SK-N-SH (cell line): ENCODE data around the gene ZNF445. TPM values are rescaled to one million over a fixed set of nuclear protein-coding genes. Genes with fewer than 3 reads are reported as not detected.

Experiments used
- CTCF ChIA-PET: fragments of 300-600, 350-600 bp; formaldehyde crosslinking; extraction: SDS; loops from one replicate; lab custom pipeline; 2021; lab: Yijun Ruan, JAX
- POLR2A ChIA-PET: fragments of 350-600 bp; sonication (Branson Sonifier 250); formaldehyde crosslinking; extraction: SDS; loops from one replicate; lab custom pipeline; 2020; ENCODE audit warnings: antibody characterized with exemption, inconsistent platforms; lab: Yijun Ruan, JAX
- DNase-seq: peaks from one replicate; pipeline ENCODE4 v3.0.0; 2012
- H2AFZ ChIP-seq: fragments of 200-600 bp; sonication (generic); 2 replicates; pipeline ENCODE4 v1.8.1; 2016; ENCODE audit warnings: antibody characterized with exemption, mild to moderate bottlenecking, low read depth
- H3F3A ChIP-seq: fragments of 200-600 bp; sonication (generic); replicated peaks from 2 replicates; pipeline ENCODE3; 2016; ENCODE audit warnings: antibody characterized with exemption, mild to moderate bottlenecking; ENCODE audit not compliant: insufficient read depth
- H3K27ac ChIP-seq, 2 experiments: fragments of 200-500 bp in 1 of 2; fragments of 200-600 bp in 1 of 2; sonication (Bioruptor generic) in 1 of 2; sonication (generic), shearing (Covaris generic) in 1 of 2; 2 replicates each; pipeline versions ENCODE4 v1.5.1 to v1.6.1; 2014 to 2016; ENCODE audit warnings: low read depth in 2 of 2, inconsistent platforms in 1 of 2, low read length in 1 of 2, mild to moderate bottlenecking in 1 of 2, mixed read lengths in 1 of 2
- H3K27me3 ChIP-seq: fragments of 200-600 bp; sonication (generic), shearing (Covaris generic); 2 replicates; pipeline ENCODE4 v1.6.1; 2016; ENCODE audit warnings: mixed run types; ENCODE audit not compliant: insufficient read depth
- H3K36me3 ChIP-seq, 2 experiments: fragments of 200-500 bp in 1 of 2; fragments of 200-600 bp in 1 of 2; sonication (Bioruptor generic) in 1 of 2; sonication (generic) in 1 of 2; replicated peaks in 1 of 2; 2 replicates each; pipeline versions ENCODE3 to v1.5.1; 2014 to 2016; ENCODE audit warnings: low read length in 1 of 2, mild to moderate bottlenecking in 1 of 2; ENCODE audit not compliant: insufficient read depth in 2 of 2, control insufficient read depth in 1 of 2
- H3K4me1 ChIP-seq, 2 experiments: fragments of 200-500 bp in 1 of 2; fragments of 200-600 bp in 1 of 2; sonication (Bioruptor generic) in 1 of 2; sonication (generic), shearing (Covaris generic) in 1 of 2; 2 replicates each; pipeline versions ENCODE4 v1.5.1 to v1.6.1; 2014 to 2016; ENCODE audit warnings: low read depth in 1 of 2, low read length in 1 of 2, mixed run types in 1 of 2; ENCODE audit not compliant: insufficient read depth in 2 of 2, control insufficient read depth in 1 of 2
- H3K4me2 ChIP-seq: fragments of 200-600 bp; sonication (generic), shearing (Covaris generic); 2 replicates; pipeline ENCODE4 v1.6.1; 2017; ENCODE audit warnings: mixed run types
- H3K4me3 ChIP-seq, 2 experiments: fragments of 200-500 bp in 1 of 2; fragments of 200-600 bp in 1 of 2; sonication (Bioruptor generic) in 1 of 2; sonication (generic), shearing (Covaris generic) in 1 of 2; 2 replicates each; pipeline versions ENCODE4 v1.5.1 to v1.8.1; 2014 to 2016; ENCODE audit warnings: low read depth in 2 of 2, inconsistent platforms in 1 of 2, low read length in 1 of 2, mild to moderate bottlenecking in 1 of 2, mixed read lengths in 1 of 2, moderate library complexity in 1 of 2
- H3K79me2 ChIP-seq: fragments of 200-600 bp; sonication (generic); 2 replicates; pipeline ENCODE4 v1.8.1; 2017; ENCODE audit warnings: mild to moderate bottlenecking; ENCODE audit not compliant: insufficient read depth
- H3K9ac ChIP-seq: fragments of 200-600 bp; sonication (generic); 2 replicates; pipeline ENCODE4 v1.6.1; 2017; ENCODE audit warnings: mixed run types
- H3K9me2 ChIP-seq: fragments of 200-600 bp; sonication (generic); 2 replicates; pipeline ENCODE4 v1.6.1; 2017; ENCODE audit warnings: mixed run types
- H3K9me3 ChIP-seq: fragments of 200-600 bp; sonication (generic); 2 replicates; pipeline ENCODE4 v1.6.1; 2017; ENCODE audit warnings: mixed run types, mild to moderate bottlenecking, moderate library complexity
- H4K20me1 ChIP-seq: fragments of 200-600 bp; sonication (generic); 2 replicates; pipeline ENCODE4 v1.6.1; 2017; ENCODE audit warnings: mild to moderate bottlenecking, mixed run types; ENCODE audit not compliant: insufficient read depth
- CHD2 ChIP-seq: fragments of 150-350 bp; IDR thresholded peaks from 2 replicates; pipeline ENCODE4 v1.6.1; 2018; ENCODE audit warnings: low read length; ENCODE audit not compliant: partially characterized antibody
- ELF1 ChIP-seq: IDR thresholded peaks from 2 replicates; pipeline ENCODE4 v1.4.0; 2012
- EP300 ChIP-seq, 2 experiments: IDR thresholded peaks; 2 replicates each; pipeline versions ENCODE4 v1.4.0 to v1.6.1; 2012; ENCODE audit warnings: borderline replicate concordance in 1 of 2, low read depth in 1 of 2, low read length in 1 of 2
- EZH2phosphoT487 ChIP-seq: fragments of 200-600 bp; sonication (generic); IDR thresholded peaks from 2 replicates; pipeline ENCODE4 v1.6.1; 2017; ENCODE audit warnings: low read depth, mixed run types, mild to moderate bottlenecking, antibody characterized with exemption, moderate library complexity, borderline replicate concordance
- FOSL2 ChIP-seq: IDR thresholded peaks from 2 replicates; pipeline ENCODE4 v1.4.0; 2012; ENCODE audit warnings: low read depth, mild to moderate bottlenecking, moderate library complexity, borderline replicate concordance
- FOXJ3 ChIP-seq: sonication (generic); formaldehyde crosslinking; IDR thresholded peaks from 2 replicates; pipeline ENCODE4 v1.5.1; 2020; ENCODE audit warnings: mild to moderate bottlenecking, missing genetic modification reagents
- FOXM1 ChIP-seq: IDR thresholded peaks from 2 replicates; pipeline ENCODE4 v1.4.0; 2012; ENCODE audit warnings: low read depth, mild to moderate bottlenecking
- GATA2 ChIP-seq: sonication (generic); formaldehyde crosslinking; IDR thresholded peaks from 2 replicates; pipeline ENCODE4 v1.5.0; 2020; ENCODE audit warnings: mild to moderate bottlenecking, missing genetic modification reagents
- IRF3 ChIP-seq: fragments of 150-350 bp; IDR thresholded peaks from 2 replicates; pipeline ENCODE4 v1.6.1; 2016; ENCODE audit warnings: mild to moderate bottlenecking, low read depth, low read length
- JUND ChIP-seq: IDR thresholded peaks from 2 replicates; pipeline ENCODE4 v1.4.0; 2012
- MAX ChIP-seq: IDR thresholded peaks from 2 replicates; pipeline ENCODE4 v1.4.0; 2012; ENCODE audit warnings: low read depth
- MEF2A ChIP-seq: IDR thresholded peaks from 2 replicates; pipeline ENCODE4 v1.4.0; 2012; ENCODE audit warnings: low read depth, borderline replicate concordance
- MXI1 ChIP-seq: IDR thresholded peaks from 2 replicates; pipeline ENCODE4 v1.6.1; 2012; ENCODE audit warnings: mild to moderate bottlenecking, low read depth, low read length, improper control_type of control experiment
- NFIC ChIP-seq: IDR thresholded peaks from 2 replicates; pipeline ENCODE4 v1.4.0; 2012; ENCODE audit warnings: borderline replicate concordance
- NRF1 ChIP-seq: IDR thresholded peaks from 2 replicates; pipeline ENCODE4 v1.6.1; 2012; ENCODE audit warnings: low read depth, mild to moderate bottlenecking, low read length
- POLR2AphosphoS5 ChIP-seq: IDR thresholded peaks from 2 replicates; pipeline ENCODE4 v1.6.1; 2012; ENCODE audit warnings: low read depth, low read length
- RAD21 ChIP-seq: IDR thresholded peaks from 2 replicates; pipeline ENCODE4 v1.6.1; 2012; ENCODE audit warnings: mild to moderate bottlenecking, low read length
- RCOR1 ChIP-seq: fragments of 150-350 bp; IDR thresholded peaks from 2 replicates; pipeline ENCODE4 v1.6.1; 2017; ENCODE audit warnings: antibody characterized with exemption, low read length
- REST ChIP-seq: IDR thresholded peaks from 2 replicates; pipeline ENCODE4 v1.6.1; 2012; ENCODE audit warnings: mild to moderate bottlenecking, low read depth, low read length, moderate library complexity
- RXRA ChIP-seq: IDR thresholded peaks from 2 replicates; pipeline ENCODE4 v1.4.0; 2012; ENCODE audit warnings: low read depth, mild to moderate bottlenecking, borderline replicate concordance
- SIN3A ChIP-seq: IDR thresholded peaks from 2 replicates; pipeline ENCODE4 v1.6.1; 2012; ENCODE audit warnings: low read depth, mild to moderate bottlenecking, low read length, moderate library complexity, borderline replicate concordance
- TAF1 ChIP-seq: IDR thresholded peaks from 2 replicates; pipeline ENCODE4 v1.6.1; 2012; ENCODE audit warnings: low read depth, mild to moderate bottlenecking, low read length, moderate library complexity, borderline replicate concordance
- TCF12 ChIP-seq: IDR thresholded peaks from 2 replicates; pipeline ENCODE4 v1.4.0; 2012
- TEAD4 ChIP-seq: IDR thresholded peaks from 2 replicates; pipeline ENCODE4 v1.4.0; 2012; ENCODE audit warnings: mild to moderate bottlenecking, borderline replicate concordance; ENCODE audit not compliant: insufficient read depth
- USF1 ChIP-seq: IDR thresholded peaks from 2 replicates; pipeline ENCODE4 v1.4.0; 2012; ENCODE audit warnings: low read depth, borderline replicate concordance
- YY1 ChIP-seq: IDR thresholded peaks from 2 replicates; pipeline ENCODE4 v1.4.0; 2012; ENCODE audit warnings: low read depth, mild to moderate bottlenecking
- ZBTB33 ChIP-seq: IDR thresholded peaks from 2 replicates; pipeline ENCODE4 v1.4.0; 2012; ENCODE audit warnings: low read depth, borderline replicate concordance
- WGBS: methylation state at CpG from one replicate; pipeline ENCODE4 v1.1.6; 2017; ENCODE audit warnings: low lambda C conversion rate; 5-methylcytosine and 5-hydroxymethylcytosine counted together
- polyA plus RNA-seq, 3 experiments: library from polyadenylated mRNA; depleted of rRNA; stranded (reverse); fragments of >200 nt; gene quantifications; 2 replicates each; pipeline ENCODE4 v1.2.3, GENCODE V29; 2012

Gene ZNF445
- 2.2 and 2.9 TPM in 2 replicates for polyA plus RNA-seq (2012; rRNA removed)
- 1.6 and 2.0 TPM in 2 replicates for polyA plus RNA-seq (2012; cell fraction: cytosol; rRNA removed)
- 6.2 and 8.1 TPM in 2 replicates for polyA plus RNA-seq (2012; cell fraction: nucleus; rRNA removed)

GRCh38 chr3:44477312-44478030 lies at the start of gene ZNF445:
Gene ZNF445, minus strand, starts transcription at chr3:44477670. Its CDS starts 22,121 bp downstream, at chr3:44455549.
- peaks cover 0 to 7% of the 10 kb centered on the region in 2 experiments; a peak in 2 of 4 replicates for H3K4me1 ChIP-seq
- peak; percentile 80 for TF ChIP-seq NRF1
- TF ChIP-seq ZBTB33: no peak
- TF ChIP-seq FOXM1: no peak
- TF ChIP-seq EP300 (IDR thresholded peaks at IDR 0.05; ENCODE audit: borderline replicate concordance in 1 of 2, low read depth in 1 of 2, low read length in 1 of 2): no peak
- no peak for TF ChIP-seq TEAD4
- peak; percentile 80 for TF ChIP-seq TAF1
- TF ChIP-seq RCOR1: no peak
- TF ChIP-seq TCF12: no peak
- no peak for TF ChIP-seq RXRA
- TF ChIP-seq MAX: no peak
- peak; percentile 70 for TF ChIP-seq MXI1
- TF ChIP-seq GATA2 (CRISPR knock-in tag): no peak
- no peak for TF ChIP-seq USF1
- TF ChIP-seq ELF1: no peak
- no peak for TF ChIP-seq MEF2A
- TF ChIP-seq POLR2AphosphoS5: peak; percentile 79; the same call in 1 of the 2 replicates
- TF ChIP-seq NFIC: no peak
- TF ChIP-seq REST: peak; percentile 5; the same call in 1 of the 2 replicates
- TF ChIP-seq RAD21: no peak
- TF ChIP-seq EZH2phosphoT487: no peak
- TF ChIP-seq CHD2: peak; percentile 12
- no peak for TF ChIP-seq SIN3A
- no peak for TF ChIP-seq YY1
- no peak for TF ChIP-seq JUND
- no peak for TF ChIP-seq IRF3
- TF ChIP-seq FOSL2: no peak
- TF ChIP-seq FOXJ3 (CRISPR knock-in tag): no peak
- H3K36me3 ChIP-seq: no peaks in the 10 kb centered on the region
- no peaks in the 10 kb centered on the region for H3K9me2 ChIP-seq
- H3K27me3 ChIP-seq: no peaks in the 10 kb centered on the region
- peak within 1 kb of the TSS; percentile 59 for H3K9ac ChIP-seq
- H3K79me2 ChIP-seq: peaks cover 48% of the 10 kb centered on the region
- H3F3A ChIP-seq: peaks cover 4% of the 10 kb centered on the region
- no peaks in the 10 kb centered on the region for H3K9me3 ChIP-seq
- no peaks in the 10 kb centered on the region for H4K20me1 ChIP-seq
- POLR2A ChIA-PET: interaction anchor here (0.7 to 1.6 kb wide), 5 partner anchors 33 to 148 kb away, joined by 3 to 8 read pairs (median 5); partner anchors contain the start of genes TCAIM and ZKSCAN7
- H3K4me2 ChIP-seq: peak within 1 kb of the TSS; percentile 86
- H3K27ac ChIP-seq: peak within 1 kb of the TSS; percentile 17 to 84; a peak in 3 of 4 replicates
- peak within 1 kb of the TSS; percentile 100 for H2AFZ ChIP-seq
- WGBS: 13% methylated on average over 6 of the region's 69 CpGs
- CTCF ChIA-PET: no interaction called here
- peak within 1 kb of the TSS; percentile 69 to 72 for H3K4me3 ChIP-seq
- DNase-seq: peak; percentile 94
